Mucosa of descending colon (tissue), 3 donors: Measurements from ENCODE around the gene RAC2. TPM values are rescaled to one million over a fixed set of nuclear protein-coding genes. Genes with fewer than 3 reads are reported as not detected.

Source experiments
- ATAC-seq: fragments of 200-7000 bp; cut with Tn5 transposase; one replicate; pipeline ENCODE4 v1.9.1; 2020; ENCODE audit warnings: mild to moderate bottlenecking, moderate library complexity
- DNase-seq, 3 donors: peaks; one replicate each; pipeline ENCODE4 v3.0.0-alpha.2; 2020
- H3K36me3 ChIP-seq: fragments of 200-600 bp; one replicate; pipeline ENCODE4 v1.8.0; 2021; ENCODE audit warnings: low read depth, mild to moderate bottlenecking
- H3K4me1 ChIP-seq: fragments of 200-600 bp; one replicate; pipeline ENCODE4 v1.8.0; 2021; ENCODE audit warnings: low read depth, mild to moderate bottlenecking
- H3K4me3 ChIP-seq: fragments of 200-600 bp; one replicate; pipeline ENCODE4 v1.8.0; 2021; ENCODE audit warnings: mild to moderate bottlenecking
- H3K9me3 ChIP-seq: fragments of 200-600 bp; one replicate; pipeline ENCODE4 v1.8.0; 2021; ENCODE audit warnings: mild to moderate bottlenecking
- CTCF ChIP-seq: fragments of 200-600 bp; IDR thresholded peaks from one replicate; pipeline ENCODE4 v1.8.0; 2022; ENCODE audit warnings: antibody characterized with exemption, mild to moderate bottlenecking
- intact Hi-C, 2 donors: fragments of 100-400 bp; cut with DNase I in 1 of 2; cut with micrococcal nuclease in 1 of 2; formaldehyde crosslinking; loops; one replicate each; pipeline versions ENCODE4 v1.11.0 to v1.11.1; 2022; cut with DNase I, micrococcal nuclease
- total RNA-seq, 3 donors: library from RNA; stranded (reverse); fragmentation: NEBNext Ultra II Directional in 2 of 3; extraction: Animal tissue kit (Norgen Biotek cat#: 25700) in 2 of 3; gene quantifications; one replicate each; pipeline versions ENCODE4 v1.2.1 to v1.2.4, GENCODE V29; 2021 to 2023
- donor health status: DM: no; HTN: no; CAD: no; lungs with moderate emphysema.
- donor health status: DM: no; HTN: no; CAD: no.
- donor health status: DM: no; HTN: yes; CAD: no.

Gene RAC2
- total RNA-seq, 3 donors from 2014 or later = 15.3 to 26.8 (median 16.4) TPM

GRCh38 chr22:37284126-37284804 lies 40.2 kb upstream of the RAC2 start:
- Histone ChIP-seq H3K36me3 (no peaks in the 10 kb centered on the region), H3K9me3 (no peaks in the 10 kb centered on the region), H3K4me1 (no peaks in the 10 kb centered on the region), H3K4me3 (no peak overlapping the region)
- intact Hi-C loops = no loop called here
- ATAC-seq (no peak), DNase-seq (no peak)
- no peak for TF ChIP-seq CTCF

GRCh38 chr22:37283393-37283937 lies 39.4 kb upstream of the RAC2 start:
- DNase-seq (peak; percentile 44 to 84 (median 51)), ATAC-seq (peak; percentile 50)
- no peak for TF ChIP-seq CTCF
- Histone ChIP-seq H3K4me3 (no peak overlapping the region), H3K36me3 (no peaks in the 10 kb centered on the region), H3K9me3 (no peaks in the 10 kb centered on the region), H3K4me1 (no peaks in the 10 kb centered on the region)
- intact Hi-C loops = no loop called here

- DNase-seq (peak; percentile 68 to 93 (median 75)), ATAC-seq (peak; percentile 81)
- TF ChIP-seq CTCF = no peak
- Histone ChIP-seq H3K36me3 (no peaks in the 10 kb centered on the region), H3K9me3 (no peaks in the 10 kb centered on the region), H3K4me3 (peak within 1 kb of the TSS; percentile 14), H3K4me1 (no peaks in the 10 kb centered on the region)
- intact Hi-C loops = no loop called here
Measured at GRCh38 chr22:37282385-37282677, 38.3 kb upstream of the RAC2 start, which contains the start of gene CYTH4. Gene CYTH4, plus strand, starts transcription at chr22:37282508. Its CDS starts 62 bp downstream, at chr22:37282570.

- DNase-seq (no peak), ATAC-seq (no peak)
- Histone ChIP-seq H3K4me1 (no peaks in the 10 kb centered on the region), H3K4me3 (no peak overlapping the region), H3K9me3 (no peaks in the 10 kb centered on the region), H3K36me3 (no peaks in the 10 kb centered on the region)
- no peak for TF ChIP-seq CTCF
- intact Hi-C loops = no loop called here
Measured at GRCh38 chr22:37281646-37282384, 37.7 kb upstream of the RAC2 start.

GRCh38 chr22:37281195-37281594 lies 37.1 kb upstream of the RAC2 start:
- intact Hi-C loops = no loop called here
- DNase-seq (no peak), ATAC-seq (no peak)
- Histone ChIP-seq H3K9me3 (no peaks in the 10 kb centered on the region), H3K4me3 (no peak overlapping the region), H3K36me3 (no peaks in the 10 kb centered on the region), H3K4me1 (no peaks in the 10 kb centered on the region)
- TF ChIP-seq CTCF = no peak
